ENCODE measurements around the gene FMO2.
A peak's percentile ranks its signal among the peaks of the same experiment; 100 is the strongest.

Gene FMO2

DNA sequence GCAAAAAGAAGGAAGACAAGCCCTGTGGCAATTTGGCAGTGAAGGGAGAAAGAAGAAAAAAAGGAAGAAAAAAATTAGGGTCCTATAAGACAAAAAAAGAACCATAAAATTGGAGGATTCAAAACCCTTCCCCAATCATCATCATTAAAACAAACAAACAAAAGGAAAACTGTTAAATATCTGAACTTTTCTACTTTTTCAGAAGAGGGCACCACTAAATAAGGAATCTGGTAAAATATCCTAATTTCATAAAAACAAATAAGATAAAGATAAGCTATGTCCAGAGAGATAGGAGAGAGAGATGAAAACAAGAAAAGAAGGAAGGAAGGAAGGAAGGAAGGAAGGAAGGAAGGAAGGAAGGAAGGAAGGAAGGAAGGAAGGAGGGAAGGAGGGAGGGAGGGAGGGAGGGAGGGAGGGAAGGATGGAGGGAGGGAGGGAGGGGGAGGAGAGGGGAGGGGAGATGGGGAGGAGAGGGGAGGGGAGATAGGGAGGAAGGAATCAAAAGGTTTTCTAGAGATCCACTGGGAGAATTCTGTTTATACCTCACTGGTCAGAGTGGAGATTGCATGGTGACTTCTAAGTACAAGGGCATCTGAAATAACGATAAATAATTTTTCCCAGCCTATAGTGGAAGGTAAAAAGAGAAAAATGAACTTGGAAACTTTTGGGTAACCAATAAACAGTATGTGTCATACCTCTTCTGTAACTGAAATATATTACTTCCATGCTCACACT lies 10.4 kb upstream of the FMO2 start:
- DNase-seq, result no peak
- Histone ChIP-seq H3K36me3 (no peaks in the 10 kb centered on the region), H3K27ac (no peak overlapping the region), H3K27me3 (ENCODE audit: insufficient read depth, low read depth, severe bottlenecking) (no peaks in the 10 kb centered on the region), H3K4me3 (ENCODE audit: low read depth, low read length) (no peak overlapping the region), H3K9me3 (ENCODE audit: severe bottlenecking) (no peaks in the 10 kb centered on the region)
- TF ChIP-seq, protein P1, sequence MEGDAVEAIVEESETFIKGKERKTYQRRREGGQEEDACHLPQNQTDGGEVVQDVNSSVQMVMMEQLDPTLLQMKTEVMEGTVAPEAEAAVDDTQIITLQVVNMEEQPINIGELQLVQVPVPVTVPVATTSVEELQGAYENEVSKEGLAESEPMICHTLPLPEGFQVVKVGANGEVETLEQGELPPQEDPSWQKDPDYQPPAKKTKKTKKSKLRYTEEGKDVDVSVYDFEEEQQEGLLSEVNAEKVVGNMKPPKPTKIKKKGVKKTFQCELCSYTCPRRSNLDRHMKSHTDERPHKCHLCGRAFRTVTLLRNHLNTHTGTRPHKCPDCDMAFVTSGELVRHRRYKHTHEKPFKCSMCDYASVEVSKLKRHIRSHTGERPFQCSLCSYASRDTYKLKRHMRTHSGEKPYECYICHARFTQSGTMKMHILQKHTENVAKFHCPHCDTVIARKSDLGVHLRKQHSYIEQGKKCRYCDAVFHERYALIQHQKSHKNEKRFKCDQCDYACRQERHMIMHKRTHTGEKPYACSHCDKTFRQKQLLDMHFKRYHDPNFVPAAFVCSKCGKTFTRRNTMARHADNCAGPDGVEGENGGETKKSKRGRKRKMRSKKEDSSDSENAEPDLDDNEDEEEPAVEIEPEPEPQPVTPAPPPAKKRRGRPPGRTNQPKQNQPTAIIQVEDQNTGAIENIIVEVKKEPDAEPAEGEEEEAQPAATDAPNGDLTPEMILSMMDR (IDR thresholded peaks at IDR 0.05; ENCODE audit: low read depth, low read length), result no peak

DNA sequence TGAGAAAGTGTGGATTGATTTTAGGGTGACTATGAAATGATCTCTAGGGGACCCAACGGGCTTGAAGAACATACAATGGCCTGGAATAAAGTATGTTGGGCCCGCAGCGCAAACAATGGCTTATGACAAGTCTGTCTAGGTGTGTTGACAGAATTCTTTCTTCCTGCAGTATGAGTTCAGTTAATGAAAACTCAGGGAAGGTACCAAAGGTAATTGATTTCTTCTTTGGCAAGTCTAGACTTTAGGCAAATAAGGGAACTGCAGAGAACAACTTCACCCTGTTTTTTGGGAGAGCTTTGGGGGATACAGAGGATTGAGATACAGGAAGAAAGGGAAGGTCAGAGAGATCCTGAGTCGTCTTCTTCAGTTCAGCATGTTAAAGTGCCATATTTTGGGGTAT lies 7.8 kb upstream of the FMO2 start:
- Histone ChIP-seq H3K27me3 (ENCODE audit: insufficient read depth, low read depth, severe bottlenecking) (no peaks in the 10 kb centered on the region), H3K4me3 (ENCODE audit: low read depth, low read length) (no peak overlapping the region), H3K27ac (no peak overlapping the region), H3K36me3 (no peaks in the 10 kb centered on the region), H3K9me3 (ENCODE audit: severe bottlenecking) (no peaks in the 10 kb centered on the region)
- no peak for DNase-seq
- TF ChIP-seq, protein P1 (IDR thresholded peaks at IDR 0.05; ENCODE audit: low read depth, low read length), result no peak

DNA sequence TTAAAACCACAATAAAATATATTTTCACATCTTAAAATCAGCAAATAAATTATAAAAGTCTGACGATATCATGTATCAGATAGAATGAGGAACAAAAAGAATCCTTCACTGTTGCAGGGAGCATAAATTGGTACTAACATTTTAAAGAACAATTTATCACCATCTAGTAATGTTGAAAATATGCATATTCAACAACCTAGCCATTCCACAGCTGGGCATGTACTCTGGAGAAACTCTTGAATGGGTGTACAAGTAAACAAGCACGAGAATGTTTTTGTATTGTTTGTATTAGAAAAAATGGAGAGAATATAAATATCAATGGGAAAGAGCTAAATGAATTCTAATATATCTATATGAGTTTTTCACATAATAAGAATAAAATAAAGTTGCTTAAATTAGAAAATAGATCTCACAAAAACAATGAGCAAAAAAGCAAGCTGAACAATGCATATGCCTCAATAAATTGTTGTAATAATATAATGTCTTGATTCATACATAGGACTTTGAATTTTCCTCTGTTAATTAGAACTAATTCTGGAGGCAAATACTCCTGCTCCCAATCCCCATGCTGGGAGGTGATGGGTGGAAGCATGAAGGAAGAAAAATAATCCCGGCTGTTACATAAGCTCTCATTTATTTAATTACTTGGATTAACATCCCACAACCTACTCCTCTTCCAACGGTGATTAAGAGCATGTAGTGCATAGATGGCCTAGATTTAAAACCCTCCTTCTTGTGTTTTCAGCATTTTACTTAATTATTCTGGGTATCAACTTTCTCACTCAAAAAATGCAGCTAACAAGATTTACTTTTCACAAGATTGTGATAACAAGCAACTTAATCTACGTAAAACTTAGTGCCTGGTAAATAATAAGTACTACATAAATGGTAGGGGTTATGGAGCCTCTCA lies 5.5 kb upstream of the FMO2 start:
- DNase-seq, result peak; percentile 9
- H3K27ac ChIP-seq, result no peak overlapping the region

DNA sequence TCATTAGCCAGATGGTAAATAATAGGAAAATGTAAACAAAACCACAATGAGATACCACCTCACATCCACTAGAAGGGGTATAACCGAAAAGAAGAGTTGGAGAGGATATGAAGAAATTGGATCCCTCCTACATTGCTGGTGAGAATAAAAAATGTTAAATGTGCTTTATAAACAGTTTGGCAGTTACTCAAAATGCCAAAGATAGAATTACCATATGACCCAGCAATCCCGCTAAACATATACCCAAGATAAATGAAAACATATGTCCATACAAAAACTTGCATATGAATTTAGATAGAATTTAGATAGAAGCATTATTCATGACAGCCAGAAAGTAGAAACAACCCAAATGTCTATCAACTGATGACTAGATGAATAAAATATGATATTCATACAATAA lies 4.4 kb upstream of the FMO2 start:
- DNase-seq, result no peak
- Histone ChIP-seq H3K9me3 (ENCODE audit: severe bottlenecking) (no peaks in the 10 kb centered on the region), H3K27me3 (ENCODE audit: insufficient read depth, low read depth, severe bottlenecking) (no peaks in the 10 kb centered on the region), H3K27ac (no peak overlapping the region), H3K36me3 (no peaks in the 10 kb centered on the region), H3K4me3 (ENCODE audit: low read depth, low read length) (no peak overlapping the region)
- TF ChIP-seq, protein P1 (IDR thresholded peaks at IDR 0.05; ENCODE audit: low read depth, low read length), result no peak

More for the DNA sequence above, 5.5 kb upstream of the FMO2 start:
- TF ChIP-seq, protein P1 (IDR thresholded peaks at IDR 0.05; ENCODE audit: low read depth, low read length), result no peak
- Histone ChIP-seq H3K36me3 (no peaks in the 10 kb centered on the region), H3K9me3 (ENCODE audit: severe bottlenecking) (no peaks in the 10 kb centered on the region), H3K4me3 (ENCODE audit: low read depth, low read length) (no peak overlapping the region), H3K27me3 (ENCODE audit: insufficient read depth, low read depth, severe bottlenecking) (no peaks in the 10 kb centered on the region)

DNA sequence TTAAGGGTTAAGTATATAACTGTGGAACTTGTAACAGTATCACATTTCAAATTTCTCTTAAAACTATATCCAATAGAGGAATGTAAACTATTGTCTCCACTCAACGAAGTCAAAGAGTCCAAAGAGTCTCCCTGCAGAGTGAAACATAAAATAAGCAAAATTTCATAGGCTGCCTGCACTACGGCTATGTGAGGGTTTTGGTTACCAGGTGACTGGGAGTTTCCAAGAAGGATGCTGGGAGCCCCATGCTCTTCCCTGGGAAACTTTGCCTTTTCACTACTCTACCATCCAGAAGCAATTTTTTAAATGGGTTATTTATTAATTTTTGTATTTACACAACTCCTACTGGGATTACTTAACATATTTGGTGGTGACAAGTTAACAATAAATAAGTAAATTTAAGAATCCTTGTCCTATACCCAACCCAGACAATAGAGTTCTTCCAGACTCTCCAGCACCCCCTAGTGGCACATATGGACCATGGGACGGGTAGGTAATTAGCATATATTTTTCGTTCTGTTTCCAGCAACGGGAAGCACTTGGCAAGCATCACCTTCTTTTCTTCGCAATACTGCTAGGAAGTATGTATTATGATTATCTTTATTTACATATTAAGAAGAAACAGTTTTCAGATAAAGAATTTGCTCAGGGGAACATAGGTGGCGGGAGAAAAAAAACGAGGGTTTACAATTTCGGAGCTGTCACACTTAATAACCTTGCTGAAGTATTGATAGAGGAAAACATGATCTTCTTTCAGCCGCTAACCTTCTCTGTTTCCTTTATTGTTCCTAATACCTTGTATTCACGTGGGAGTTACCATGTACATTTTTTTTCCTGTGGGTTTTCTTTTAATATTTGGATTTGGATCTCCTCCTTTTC lies 3.5 kb downstream of the FMO2 start:
- peak; percentile 27 for DNase-seq
- TF ChIP-seq, protein P1 (IDR thresholded peaks at IDR 0.05; ENCODE audit: low read depth, low read length), result peak; percentile 28; the same call in 1 of the 2 replicates
- Histone ChIP-seq H3K27me3 (ENCODE audit: insufficient read depth, low read depth, severe bottlenecking) (no peaks in the 10 kb centered on the region), H3K4me3 (ENCODE audit: low read depth, low read length) (no peak overlapping the region), H3K27ac (no peak overlapping the region), H3K36me3 (no peaks in the 10 kb centered on the region), H3K9me3 (ENCODE audit: severe bottlenecking) (no peaks in the 10 kb centered on the region)
